ENCODE results near the gene NIN. TPM values are rescaled to one million over a fixed set of nuclear protein-coding genes. Genes with fewer than 3 reads are reported as not detected.

Gene NIN
- total RNA-seq, 5 donors from 2014 or later (not counting 1 experiment from before 2014, with no cell fraction given) = 92.8 to 141 (median 106) TPM

- ChIA-PET POLR2A (interaction anchor here in 1 of 2 donors (0.6 kb wide), 1 partner anchor 8 kb away, joined by 4 read pairs; no protein-coding TSS in a partner anchor), CTCF (interaction anchor here in 1 of 2 donors (1.9 kb wide), 1 partner anchor 25 kb away, joined by 19 read pairs; no protein-coding TSS in a partner anchor)
- H3K36me3 Mint-ChIP-seq = no peaks in the 10 kb centered on the region
- H3K9me3 Mint-ChIP-seq = no peaks in the 10 kb centered on the region
- peak overlapping the region in 1 of 3 donors; percentile 47 for H3K4me3 Mint-ChIP-seq
- no peak overlapping the region for H3K4me3 ChIP-seq (ENCODE audit: control insufficient read depth in 1 of 2, extremely low read depth in 1 of 2, low read length in 1 of 2)
- H3K27me3 Mint-ChIP-seq = no peaks in the 10 kb centered on the region
- peak overlapping the region; percentile 84 to 90 for H3K27ac Mint-ChIP-seq
- ATAC-seq (replicated peaks in 1 of 4) (peak in 3 of 4 experiments; percentile 13 to 36 (median 16)), DNase-seq (peak in 18 of 35 experiments; percentile 8 to 73 (median 30))
- peak overlapping the region; percentile 55 for H3K27ac ChIP-seq (ENCODE audit: low read length)
- H3K4me1 ChIP-seq (ENCODE audit: control insufficient read depth in 1 of 2, extremely low read depth in 1 of 2, insufficient read depth in 2 of 2, low read length in 2 of 2) = peaks cover 25 to 26% of the 10 kb centered on the region in 2 experiments
- H3K4me1 Mint-ChIP-seq = peaks cover 38 to 63% (median 42%) of the 10 kb centered on the region in 3 donors
- H3K27me3 ChIP-seq (replicated peaks in 1 of 2; ENCODE audit: control insufficient read depth in 2 of 2, extremely low read depth in 1 of 2, insufficient read depth in 2 of 2, low read length in 1 of 2) = peaks cover 0 to 3% of the 10 kb centered on the region in 2 experiments
- WGBS (ENCODE audit: insufficient coverage) = 0% methylated on average over 2 of the region's 2 CpGs
- no peaks in the 10 kb centered on the region for H3K36me3 ChIP-seq (ENCODE audit: control insufficient read depth in 2 of 2, extremely low read depth in 1 of 2, insufficient read depth in 1 of 2, low read length in 1 of 2)
- H3K9me3 ChIP-seq = no peaks in the 10 kb centered on the region
Measured at GRCh38 chr14:50835280-50835679, 4.3 kb upstream of the NIN start.

DNA sequence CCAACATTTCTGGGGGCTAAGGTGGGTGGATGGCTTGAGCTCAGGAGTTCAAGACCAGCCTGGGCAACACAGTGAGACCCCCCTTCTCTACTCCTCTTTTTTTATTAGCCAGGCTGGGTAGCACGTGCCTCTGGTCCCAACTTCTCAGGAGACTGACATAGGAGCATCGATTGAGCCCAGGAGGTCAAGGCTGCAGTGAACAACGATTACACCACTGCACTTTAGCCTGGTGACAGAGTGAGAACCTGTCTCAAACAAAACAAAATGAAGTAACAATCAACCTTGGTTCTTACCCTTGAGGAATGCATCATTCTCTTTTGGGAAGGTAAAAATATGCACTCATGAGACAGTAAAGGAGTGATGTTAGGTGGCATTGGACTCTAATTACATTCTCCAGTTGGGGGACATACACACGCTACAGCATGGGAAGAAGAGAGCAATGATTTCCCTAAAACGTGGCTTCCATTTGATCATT, 3.9 kb upstream of the NIN start:
- peaks cover 25 to 26% of the 10 kb centered on the region in 2 experiments for H3K4me1 ChIP-seq (ENCODE audit: control insufficient read depth in 1 of 2, extremely low read depth in 1 of 2, insufficient read depth in 2 of 2, low read length in 2 of 2)
- ATAC-seq (replicated peaks in 1 of 4) = no peak
- ChIA-PET CTCF (interaction anchor here in 1 of 2 donors (1.9 kb wide), 1 partner anchor 26 kb away, joined by 19 read pairs; no protein-coding TSS in a partner anchor), POLR2A (no interaction called here)
- DNase-seq = no peak
- Mint-ChIP-seq H3K4me1 (peaks cover 39 to 66% (median 44%) of the 10 kb centered on the region in 3 donors), H3K36me3 (no peaks in the 10 kb centered on the region), H3K27me3 (no peaks in the 10 kb centered on the region), H3K4me3 (peak overlapping the region in 1 of 3 donors; percentile 47), H3K27ac (peak overlapping the region; percentile 84 to 90), H3K9me3 (no peaks in the 10 kb centered on the region)
- H3K4me3 ChIP-seq (ENCODE audit: control insufficient read depth in 1 of 2, extremely low read depth in 1 of 2, low read length in 1 of 2) = no peak overlapping the region
- peaks cover 0 to 3% of the 10 kb centered on the region in 2 experiments for H3K27me3 ChIP-seq (replicated peaks in 1 of 2; ENCODE audit: control insufficient read depth in 2 of 2, extremely low read depth in 1 of 2, insufficient read depth in 2 of 2, low read length in 1 of 2)
- WGBS (ENCODE audit: insufficient coverage) = 72% methylated on average over 4 of the region's 5 CpGs
- H3K36me3 ChIP-seq (ENCODE audit: control insufficient read depth in 2 of 2, extremely low read depth in 1 of 2, insufficient read depth in 1 of 2, low read length in 1 of 2) = no peaks in the 10 kb centered on the region
- peak overlapping the region; percentile 55 for H3K27ac ChIP-seq (ENCODE audit: low read length)
- no peaks in the 10 kb centered on the region for H3K9me3 ChIP-seq

DNA sequence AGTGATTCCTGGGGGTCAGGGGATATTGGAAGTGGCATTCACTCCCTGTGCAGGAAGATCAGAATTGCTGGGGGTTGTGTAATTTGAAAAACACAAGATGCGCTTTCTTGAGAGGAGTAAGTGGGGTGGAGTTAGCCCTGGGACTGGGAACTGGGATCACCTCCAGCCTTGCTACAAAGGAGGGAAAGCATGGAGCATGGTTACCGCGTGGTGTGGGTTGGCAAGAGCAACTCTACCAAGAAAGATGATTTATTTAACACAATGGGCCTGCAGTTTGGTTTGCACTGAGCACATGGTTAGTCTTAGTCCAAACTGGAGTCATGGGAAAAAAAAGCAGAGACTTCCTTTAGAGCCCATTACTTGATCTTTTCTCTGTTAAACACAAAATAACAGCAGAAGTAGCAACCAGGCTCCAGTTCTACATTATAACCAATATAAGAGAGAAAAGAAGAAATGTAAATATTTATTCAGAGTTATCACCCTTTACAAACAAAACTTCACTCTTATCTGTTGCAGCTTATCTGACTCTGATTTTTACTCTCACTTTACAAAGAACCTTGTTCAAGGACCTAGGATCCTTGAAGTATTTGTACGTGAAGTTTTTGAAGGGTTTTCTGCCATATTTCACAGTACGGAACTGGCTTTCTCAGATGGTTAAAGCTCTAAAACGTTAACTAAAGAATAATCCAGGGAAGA, 2.1 kb upstream of the NIN start:
- POLR2A ChIA-PET = interaction anchor here (0.6 kb wide), 2 partner anchors 49 to 67 kb away, joined by 3 to 4 read pairs; no protein-coding TSS in a partner anchor
- WGBS (ENCODE audit: insufficient coverage) = no CpG with 5 or more reads among the region's 6 CpGs
- ATAC-seq (replicated peaks in 1 of 4) = no peak
- Mint-ChIP-seq H3K4me1 (peaks cover 51 to 75% (median 55%) of the 10 kb centered on the region in 3 donors), H3K27ac (peak overlapping the region in 1 of 2 donors; percentile 29), H3K36me3 (no peaks in the 10 kb centered on the region), H3K9me3 (no peaks in the 10 kb centered on the region), H3K27me3 (no peaks in the 10 kb centered on the region), H3K4me3 (peak overlapping the region; percentile 55 to 97 (median 89))
- no peak for DNase-seq
- CTCF ChIA-PET = no interaction called here
- Histone ChIP-seq H3K9me3 (no peaks in the 10 kb centered on the region), H3K4me3 (ENCODE audit: control insufficient read depth in 1 of 2, extremely low read depth in 1 of 2, low read length in 1 of 2) (no peak overlapping the region), H3K27me3 (replicated peaks in 1 of 2; ENCODE audit: control insufficient read depth in 2 of 2, extremely low read depth in 1 of 2, insufficient read depth in 2 of 2, low read length in 1 of 2) (peaks cover 0 to 3% of the 10 kb centered on the region in 2 experiments), H3K27ac (ENCODE audit: low read length) (no peak overlapping the region), H3K36me3 (ENCODE audit: control insufficient read depth in 2 of 2, extremely low read depth in 1 of 2, insufficient read depth in 1 of 2, low read length in 1 of 2) (no peaks in the 10 kb centered on the region), H3K4me1 (ENCODE audit: control insufficient read depth in 1 of 2, extremely low read depth in 1 of 2, insufficient read depth in 2 of 2, low read length in 2 of 2) (peaks cover 35 to 37% of the 10 kb centered on the region in 2 experiments)

DNA sequence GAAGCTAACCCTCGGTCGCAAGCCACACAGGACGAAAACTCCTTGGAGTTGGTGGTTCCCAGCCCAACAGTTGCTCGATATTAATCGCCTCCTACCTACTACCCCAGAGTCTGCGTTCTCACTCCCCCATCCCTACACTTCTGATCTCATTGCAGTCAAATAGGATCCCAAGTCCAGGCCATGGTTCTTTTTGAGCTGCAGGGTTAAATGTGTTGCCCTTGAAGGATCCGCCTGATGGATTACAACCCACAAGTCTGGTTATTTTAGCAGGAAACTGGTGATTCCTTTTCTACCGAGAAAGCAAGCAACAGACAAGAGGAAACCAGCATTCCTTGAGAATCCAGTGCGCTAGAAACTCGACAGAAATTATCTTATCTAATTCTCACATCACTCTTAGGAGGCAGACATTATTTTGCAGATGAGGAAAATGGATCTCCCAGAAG, 785 bp upstream of the NIN start:
- CTCF ChIA-PET = interaction anchor here (0.6 to 1.0 kb wide), 3 partner anchors 29 to 92 kb away, joined by 5 to 8 read pairs (median 6); no protein-coding TSS in a partner anchor
- peaks cover 60 to 79% (median 63%) of the 10 kb centered on the region in 3 donors for H3K4me1 Mint-ChIP-seq

DNA sequence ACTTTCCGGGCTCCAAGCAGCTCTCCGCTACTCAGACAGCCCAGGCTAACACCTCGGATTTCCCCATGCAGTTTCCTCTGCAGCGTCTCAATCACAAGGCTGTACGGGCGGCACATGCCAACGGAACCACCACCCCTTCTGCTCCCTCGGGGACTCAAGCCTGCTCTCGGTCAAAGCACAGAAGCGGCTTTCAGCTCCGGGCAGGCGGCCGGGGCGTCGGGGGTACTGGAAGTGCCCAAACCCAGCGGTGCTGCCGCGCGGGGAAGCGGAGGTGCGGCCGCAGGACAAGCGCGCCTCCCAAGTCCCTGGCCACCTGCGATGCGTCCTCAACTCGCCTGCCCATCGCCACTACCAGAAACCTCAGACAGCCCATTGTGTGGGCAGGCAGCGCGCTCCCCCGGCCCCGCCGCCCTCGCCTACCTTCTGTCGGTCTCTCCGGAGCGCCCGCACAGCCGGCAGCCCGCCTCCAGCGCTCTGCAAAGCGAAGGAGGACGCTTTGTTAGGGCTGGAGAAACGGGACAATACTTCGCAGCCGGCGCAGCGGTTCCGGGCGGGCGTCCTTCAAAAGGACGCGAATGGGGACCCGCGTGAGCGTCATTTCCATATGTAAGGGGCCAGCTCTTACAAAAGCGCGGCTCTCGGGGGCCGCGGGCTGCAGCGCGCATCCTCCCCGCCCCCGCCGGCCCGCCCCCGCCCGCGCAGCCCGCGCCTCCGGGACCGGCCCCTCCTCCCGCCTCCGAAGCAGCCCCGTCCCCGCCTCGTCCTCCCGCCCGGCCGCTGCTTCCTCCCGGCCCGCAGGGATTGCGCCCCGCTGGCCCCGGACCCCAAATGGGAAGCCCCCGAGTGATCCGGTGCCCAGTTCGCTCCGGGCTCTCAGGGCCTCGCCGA, 674 bp downstream of the NIN start:
- Mint-ChIP-seq H3K27ac (peak overlapping the region; percentile 93 to 95), H3K27me3 (no peaks in the 10 kb centered on the region), H3K9me3 (no peaks in the 10 kb centered on the region), H3K36me3 (peaks cover 10% of the 10 kb centered on the region), H3K4me1 (peaks cover 69 to 76% (median 73%) of the 10 kb centered on the region in 3 donors), H3K4me3 (peak overlapping the region; percentile 90 to 96 (median 95))
- DNase-seq (peak; percentile 29 to 84 (median 62)), ATAC-seq (replicated peaks in 1 of 4) (peak; percentile 62 to 69 (median 66))
- Histone ChIP-seq H3K27me3 (replicated peaks in 1 of 2; ENCODE audit: control insufficient read depth in 2 of 2, extremely low read depth in 1 of 2, insufficient read depth in 2 of 2, low read length in 1 of 2) (no peaks in the 10 kb centered on the region), H3K9me3 (no peaks in the 10 kb centered on the region), H3K4me3 (ENCODE audit: control insufficient read depth in 1 of 2, extremely low read depth in 1 of 2, low read length in 1 of 2) (peak overlapping the region; percentile 64 to 87), H3K27ac (ENCODE audit: low read length) (peak overlapping the region; percentile 70), H3K36me3 (ENCODE audit: control insufficient read depth in 2 of 2, extremely low read depth in 1 of 2, insufficient read depth in 1 of 2, low read length in 1 of 2) (peaks cover 5 to 6% of the 10 kb centered on the region in 2 donors), H3K4me1 (ENCODE audit: control insufficient read depth in 1 of 2, extremely low read depth in 1 of 2, insufficient read depth in 2 of 2, low read length in 2 of 2) (peaks cover 38 to 39% of the 10 kb centered on the region in 2 experiments)
- WGBS (ENCODE audit: insufficient coverage) = under 1% methylated on average over 86 of the region's 93 CpGs
- POLR2A ChIA-PET = interaction anchor here (0.5 to 1.3 kb wide), 10 partner anchors 9 to 1059 kb away, joined by 3 to 10 read pairs (median 4); no protein-coding TSS in a partner anchor
- CTCF ChIA-PET = interaction anchor here in 1 of 2 donors (0.7 to 2.0 kb wide), 8 partner anchors 9 to 54 kb away, joined by 3 to 24 read pairs (median 4); no protein-coding TSS in a partner anchor

More for the DNA sequence above, 785 bp upstream of the NIN start:
- H3K27me3 ChIP-seq (replicated peaks in 1 of 2; ENCODE audit: control insufficient read depth in 2 of 2, extremely low read depth in 1 of 2, insufficient read depth in 2 of 2, low read length in 1 of 2) = peaks cover 0 to 3% of the 10 kb centered on the region in 2 experiments
- H3K27ac ChIP-seq (ENCODE audit: low read length) = peak overlapping the region; percentile 86
- Mint-ChIP-seq H3K9me3 (no peaks in the 10 kb centered on the region), H3K36me3 (peaks cover 6% of the 10 kb centered on the region), H3K4me3 (peak overlapping the region; percentile 89 to 97 (median 97)), H3K27ac (peak overlapping the region; percentile 92 to 95), H3K27me3 (no peaks in the 10 kb centered on the region)
- H3K4me3 ChIP-seq (ENCODE audit: control insufficient read depth in 1 of 2, extremely low read depth in 1 of 2, low read length in 1 of 2) = peak overlapping the region; percentile 64 to 93
- H3K9me3 ChIP-seq = no peaks in the 10 kb centered on the region
- 2% methylated on average over 6 of the region's 10 CpGs for WGBS (ENCODE audit: insufficient coverage)
- no peak for DNase-seq
- ATAC-seq (replicated peaks in 1 of 4) = no peak
- POLR2A ChIA-PET = interaction anchor here in 1 of 2 donors (1.3 kb wide), 1 partner anchor 10 kb away, joined by 3 read pairs; no protein-coding TSS in a partner anchor
- peaks cover 2% of the 10 kb centered on the region in 2 donors for H3K36me3 ChIP-seq (ENCODE audit: control insufficient read depth in 2 of 2, extremely low read depth in 1 of 2, insufficient read depth in 1 of 2, low read length in 1 of 2)
- peaks cover 41 to 44% of the 10 kb centered on the region in 2 experiments for H3K4me1 ChIP-seq (ENCODE audit: control insufficient read depth in 1 of 2, extremely low read depth in 1 of 2, insufficient read depth in 2 of 2, low read length in 2 of 2)
